HepG2 (cell line): ENCODE results near the gene SGPP2. TPM values are rescaled to one million over a fixed set of nuclear protein-coding genes. Genes with fewer than 3 reads are reported as not detected.

Experiments used
- ATAC-seq: fragments of 200-7000 bp; cut with Tn5 transposase; 3 replicates; pipeline ENCODE4 v1.9.1; 2020; ENCODE audit warnings: mild to moderate bottlenecking, moderate library complexity
- BruUV-seq: library from RNA; stranded (reverse); fragments of 400-500 nt; replicated peaks from 2 replicates; lab custom pipeline; 2021; lab: Mats Ljungman, UMichigan
- CTCF ChIA-PET: fragments of 300-600 bp; formaldehyde crosslinking; extraction: SDS; loops from one replicate; lab custom pipeline; 2021; ENCODE audit warnings: low total read pairs, inconsistent platforms, low intra/inter-chr PET ratio; lab: Yijun Ruan, JAX
- POLR2A ChIA-PET: fragments of 350-600 bp; sonication (Branson Sonifier 250); formaldehyde crosslinking; loops from one replicate; lab custom pipeline; 2020; ENCODE audit warnings: antibody characterized with exemption, inconsistent platforms; lab: Yijun Ruan, JAX
- DNase-seq: peaks from one replicate; pipeline ENCODE4 v3.0.0-alpha.2; 2015; ENCODE audit warnings: low spot score
- FAIRE-seq: peaks from 3 replicates; lab custom pipeline; 2011; peaks lifted over from hg19 to GRCh38; lab: Jason Lieb, UNC
- H2AFZ ChIP-seq: one replicate; pipeline ENCODE4 v1.6.1; 2011; ENCODE audit warnings: low read length, inconsistent platforms
- H3K27ac ChIP-seq: fragments of 300-600 bp; 3 replicates; pipeline ENCODE4 v1.8.0; 2011; ENCODE audit warnings: mixed run types, mild to moderate bottlenecking, mixed read lengths, low read length, inconsistent platforms; ENCODE audit not compliant: insufficient read depth; ENCODE audit errors: extremely low read length
- H3K27me3 ChIP-seq, 2 experiments: fragments of 200-600 bp in 1 of 2; 2 replicates in 1 of 2; 3 replicates in 1 of 2; pipeline versions ENCODE4 v1.6.0 to v1.8.0; 2011; ENCODE audit warnings: low read length in 2 of 2, mild to moderate bottlenecking in 2 of 2, moderate library complexity in 2 of 2, inconsistent platforms in 1 of 2; ENCODE audit not compliant: insufficient read depth in 2 of 2, control insufficient read depth in 1 of 2
- H3K36me3 ChIP-seq, 2 experiments: fragments of 200-600 bp in 1 of 2; replicated peaks in 1 of 2; 2 replicates in 1 of 2; 3 replicates in 1 of 2; pipeline versions ENCODE4 v1.5.1 to v1.8.0; 2011; ENCODE audit warnings: low read length in 2 of 2, inconsistent platforms in 1 of 2; ENCODE audit not compliant: insufficient read depth in 2 of 2, control insufficient read depth in 1 of 2
- H3K4me1 ChIP-seq: 2 replicates; pipeline ENCODE4 v1.5.1; 2012; ENCODE audit warnings: low read length, inconsistent platforms; ENCODE audit not compliant: insufficient read depth
- H3K4me2 ChIP-seq: 2 replicates; pipeline ENCODE4 v1.6.0; 2011; ENCODE audit warnings: low read depth, low read length, inconsistent platforms
- H3K4me3 ChIP-seq, 3 experiments: fragments of 200-600 bp in 1 of 3; sonication (generic), shearing (Covaris generic) in 1 of 3; replicated peaks in 1 of 3; 2 replicates each; pipeline ENCODE4 v1.5.1; 2011 to 2016; ENCODE audit warnings: low read length in 3 of 3, inconsistent platforms in 2 of 3, low read depth in 2 of 3, mild to moderate bottlenecking in 2 of 3, control low read depth in 1 of 3, mixed read lengths in 1 of 3; ENCODE audit not compliant: insufficient read depth in 1 of 3
- H3K79me2 ChIP-seq: one replicate; pipeline ENCODE4 v1.6.1; 2011; ENCODE audit warnings: low read length, inconsistent platforms; ENCODE audit not compliant: insufficient read depth
- H3K9ac ChIP-seq: 2 replicates; pipeline ENCODE4 v1.6.0; 2011; ENCODE audit warnings: mild to moderate bottlenecking, low read depth, low read length, inconsistent platforms; ENCODE audit not compliant: insufficient read depth
- H3K9me3 ChIP-seq: 2 replicates; pipeline ENCODE4 v1.5.1; 2012; ENCODE audit warnings: mild to moderate bottlenecking, low read length
- H4K20me1 ChIP-seq: 2 replicates; pipeline ENCODE4 v1.6.0; 2011; ENCODE audit warnings: inconsistent platforms, mild to moderate bottlenecking, low read length, moderate library complexity; ENCODE audit not compliant: insufficient read depth
- ARID2 ChIP-seq: sonication (generic); formaldehyde crosslinking; IDR thresholded peaks from 2 replicates; pipeline ENCODE4 v1.8.1; 2022; ENCODE audit warnings: mild to moderate bottlenecking, missing genetic modification reagents, borderline replicate concordance
- HOXA5 ChIP-seq: sonication (generic); formaldehyde crosslinking; IDR thresholded peaks from 2 replicates; pipeline ENCODE4 v1.4.0; 2020; ENCODE audit warnings: missing genetic modification reagents
- NFE2L1 ChIP-seq: sonication (generic); formaldehyde crosslinking; IDR thresholded peaks from 2 replicates; pipeline ENCODE4 v1.4.0; 2020; ENCODE audit warnings: missing genetic modification reagents, mild to moderate bottlenecking, borderline replicate concordance
- NR3C1 ChIP-seq: sonication (generic); formaldehyde crosslinking; IDR thresholded peaks from 2 replicates; pipeline ENCODE4 v1.4.0; 2020; ENCODE audit warnings: missing genetic modification reagents
- PATZ1 ChIP-seq: sonication (generic); formaldehyde crosslinking; IDR thresholded peaks from 2 replicates; pipeline ENCODE4 v1.4.0; 2020; ENCODE audit warnings: missing genetic modification reagents
- RARA ChIP-seq: IDR thresholded peaks from 2 replicates; pipeline ENCODE4 v1.6.1; 2016; ENCODE audit warnings: missing genetic modification reagents, missing compliant biosample characterization
- SCMH1 ChIP-seq: sonication (generic); formaldehyde crosslinking; IDR thresholded peaks from 2 replicates; pipeline ENCODE4 v1.9.0; 2021; ENCODE audit warnings: missing genetic modification reagents, mild to moderate bottlenecking, borderline replicate concordance
- STAG1 ChIP-seq: sonication (generic); formaldehyde crosslinking; IDR thresholded peaks from 2 replicates; pipeline ENCODE4 v1.4.0; 2020; ENCODE audit warnings: missing genetic modification reagents
- ZBTB39 ChIP-seq: sonication (generic); formaldehyde crosslinking; IDR thresholded peaks from 2 replicates; pipeline ENCODE4 v1.5.0; 2020; ENCODE audit warnings: missing genetic modification reagents
- ZFP62 ChIP-seq: sonication (generic); formaldehyde crosslinking; IDR thresholded peaks from 2 replicates; pipeline ENCODE4 v1.4.0; 2020; ENCODE audit warnings: missing genetic modification reagents
- ZNF101 ChIP-seq: sonication (generic); formaldehyde crosslinking; IDR thresholded peaks from 2 replicates; pipeline ENCODE4 v1.4.0; 2020; ENCODE audit warnings: mild to moderate bottlenecking, low read depth, missing genetic modification reagents, borderline replicate concordance
- ZNF12 ChIP-seq: sonication (generic); formaldehyde crosslinking; IDR thresholded peaks from 2 replicates; pipeline ENCODE4 v1.5.0; 2020; ENCODE audit warnings: missing genetic modification reagents
- ZNF18 ChIP-seq: sonication (generic); formaldehyde crosslinking; IDR thresholded peaks from 2 replicates; pipeline ENCODE4 v1.8.0; 2022; ENCODE audit warnings: mild to moderate bottlenecking, missing genetic modification reagents; ENCODE audit not compliant: insufficient replicate concordance
- ZNF44 ChIP-seq: sonication (generic); formaldehyde crosslinking; IDR thresholded peaks from 2 replicates; pipeline ENCODE4 v1.5.1; 2020; ENCODE audit warnings: mild to moderate bottlenecking, missing genetic modification reagents
- ZNF550 ChIP-seq: sonication (generic); formaldehyde crosslinking; IDR thresholded peaks from 2 replicates; pipeline ENCODE4 v1.4.0; 2020; ENCODE audit warnings: mild to moderate bottlenecking, missing genetic modification reagents, borderline replicate concordance
- WGBS: methylation state at CpG from one replicate; pipeline ENCODE4 v1.1.6; 2017; ENCODE audit warnings: low lambda C conversion rate; 5-methylcytosine and 5-hydroxymethylcytosine counted together
- in situ Hi-C: cut with HindIII; loops from 2 replicates; pipeline ENCODE4 v1.10.0; 2017; ENCODE audit warnings: low pct_unique_long_range_greater_than_20kb; ENCODE audit not compliant: extremely low pct_ligation_motif_present
- intact Hi-C: fragments of 100-400 bp; cut with micrococcal nuclease; formaldehyde crosslinking; loops from one replicate; pipeline ENCODE4 v1.10.0; 2022; ENCODE audit not compliant: unreplicated experiment
- polyA plus RNA-seq, 8 experiments: library from polyadenylated mRNA; depleted of rRNA in 3 of 8; stranded (reverse) in 7 of 8; unstranded in 1 of 8; fragments of >200 nt; fragmentation: Illumina TruSeq in 4 of 8; extraction: Trizol in 4 of 8; gene quantifications; 2 replicates each; pipeline versions ENCODE4 v1.2.1 to v1.2.3, GENCODE V29; 2011 to 2016; ENCODE audit warnings: low read depth in 4 of 8, missing spikeins in 1 of 8, mixed read lengths in 1 of 8; ENCODE audit not compliant: insufficient read depth in 1 of 8
- total RNA-seq, 5 experiments: library from RNA; depleted of rRNA; stranded (reverse); fragments of >200 nt; fragmentation: Illumina TruSeq; extraction: Trizol; gene quantifications; 2 replicates each; pipeline ENCODE4 v1.2.3, GENCODE V29; 2016; ENCODE audit warnings: low read depth in 1 of 5

Gene SGPP2
- total and polyA plus RNA-seq, 2 of the 13 experiments (the other 11 are each of a cell fraction or from before 2014, with no cell fraction given): not detected

- ATAC-seq (no peak), DNase-seq (no peak), FAIRE-seq (no peak)
- no TSS peak for BruUV-seq
- Histone ChIP-seq H3K27me3 (no peaks in the 10 kb centered on the region; a peak in 2 of 5 replicates), H3K9me3 (no peaks in the 10 kb centered on the region), H3K4me1 (no peaks in the 10 kb centered on the region), H3K36me3 (no peaks in the 10 kb centered on the region), H3K4me3 (no peak overlapping the region), H3K4me2 (no peak overlapping the region), H4K20me1 (no peaks in the 10 kb centered on the region), H3K9ac (no peak overlapping the region)
- CTCF ChIA-PET: no interaction called here
- POLR2A ChIA-PET: no interaction called here
- intact Hi-C loops: loop anchor here (10.0 kb wide), 1 partner anchor 119 kb away; no protein-coding TSS in a partner anchor
- TF ChIP-seq SCMH1 (no peak), ZBTB39 (CRISPR knock-in tag) (no peak), PATZ1 (CRISPR knock-in tag) (no peak), ZFP62 (no peak), RARA (CRISPR knock-in tag) (no peak), NR3C1 (no peak), ARID2 (CRISPR knock-in tag) (no peak), ZNF12 (CRISPR knock-in tag) (no peak), ZNF18 (no peak), ZNF550 (no peak), ZNF101 (CRISPR knock-in tag) (no peak), STAG1 (CRISPR knock-in tag) (no peak), ZNF44 (CRISPR knock-in tag) (no peak), NFE2L1 (CRISPR knock-in tag) (no peak), HOXA5 (CRISPR knock-in tag) (no peak)
- TF ChIP-seq, all 625 proteins: peak for 0
- in situ Hi-C loops: no loop called here
- H3K27ac ChIP-seq: no peak overlapping the region
- no peak overlapping the region for H2AFZ ChIP-seq
- H3K79me2 ChIP-seq: no peaks in the 10 kb centered on the region
- 15% methylated on average over 4 of the region's 4 CpGs for WGBS
Measured at GRCh38 chr2:222434204-222434603, 9.9 kb downstream of the SGPP2 start.
